GM19099 (cell line): ENCODE results near the gene AGBL5.

Experiments used
- POLR2A ChIP-seq: IDR thresholded peaks from 3 replicates; pipeline ENCODE4 v1.6.1; 2011; ENCODE audit warnings: low read depth; ENCODE audit not compliant: insufficient read length; ENCODE audit errors: extremely low read depth

The AGBL5 gene

GRCh38 chr2:27033253-27033852, 18.1 kb upstream of the AGBL5 start:
- no peak for TF ChIP-seq POLR2A

- no peak for TF ChIP-seq POLR2A
Observed at GRCh38 chr2:27038012-27038411, 13.5 kb upstream of the AGBL5 start.

- no peak for TF ChIP-seq POLR2A
Observed at GRCh38 chr2:27038631-27039339, 12.7 kb upstream of the AGBL5 start.

GRCh38 chr2:27039426-27039825, 12.0 kb upstream of the AGBL5 start:
- TF ChIP-seq POLR2A, result no peak

GRCh38 chr2:27039871-27040270, 11.6 kb upstream of the AGBL5 start:
- TF ChIP-seq POLR2A, result no peak

GRCh38 chr2:27040282-27040681, 11.2 kb upstream of the AGBL5 start:
- TF ChIP-seq POLR2A, result no peak

- TF ChIP-seq POLR2A, result no peak
Observed at GRCh38 chr2:27041752-27042151, 9.7 kb upstream of the AGBL5 start.

- no peak for TF ChIP-seq POLR2A
Observed at GRCh38 chr2:27042159-27042661, 9.3 kb upstream of the AGBL5 start.

GRCh38 chr2:27042985-27043634, 8.4 kb upstream of the AGBL5 start:
- TF ChIP-seq POLR2A, result peak; percentile 25

GRCh38 chr2:27049422-27050280, 1.8 kb upstream of the AGBL5 start:
- no peak for TF ChIP-seq POLR2A

- peak; percentile 80 for TF ChIP-seq POLR2A
Observed at GRCh38 chr2:27050281-27050995, 1.0 kb upstream of the AGBL5 start.

- no peak for TF ChIP-seq POLR2A
Observed at GRCh38 chr2:27051902-27052645, 606 bp downstream of the AGBL5 start.

- no peak for TF ChIP-seq POLR2A
Observed at GRCh38 chr2:27053321-27053720, 1.9 kb downstream of the AGBL5 start.

GRCh38 chr2:27053776-27054175, 2.3 kb downstream of the AGBL5 start:
- TF ChIP-seq POLR2A, result no peak

- TF ChIP-seq POLR2A, result no peak
Observed at GRCh38 chr2:27054721-27055120, 3.3 kb downstream of the AGBL5 start.
